ENCODE measurements around the gene ACBD7.

Gene ACBD7

DNA sequence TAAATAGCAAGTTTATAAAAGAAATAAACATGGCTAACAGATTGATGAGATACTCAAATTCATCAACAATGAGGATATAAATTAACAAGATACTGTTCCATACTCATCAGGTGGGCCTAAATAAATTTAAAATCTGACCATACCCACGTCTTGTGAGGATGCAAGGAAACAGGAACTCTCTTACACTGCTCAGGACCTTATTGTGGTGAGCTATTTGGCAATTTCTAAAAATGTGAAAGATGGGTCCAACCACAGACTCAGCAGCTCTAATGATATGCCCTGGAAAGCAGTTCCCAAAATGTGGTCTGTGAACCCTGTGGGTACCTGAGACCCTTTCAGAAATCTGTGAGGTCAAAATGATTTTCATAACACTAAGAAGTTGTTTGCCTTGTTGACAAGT is 30.0 kb upstream of the ACBD7 start:
- Histone ChIP-seq H3K36me3 (replicated peaks) (peaks cover 27% of the 10 kb centered on the region), H3K4me3 (ENCODE audit: low read depth, low read length) (no peak overlapping the region), H3K27ac (no peak overlapping the region), H3K27me3 (replicated peaks) (no peaks in the 10 kb centered on the region)
- DNase-seq = no peak
- in situ Hi-C loops (cut with HindIII; ENCODE audit: low pct_ligation_motif_present, low sequenced_read_pairs) = no loop called here
- TF ChIP-seq, protein P1, sequence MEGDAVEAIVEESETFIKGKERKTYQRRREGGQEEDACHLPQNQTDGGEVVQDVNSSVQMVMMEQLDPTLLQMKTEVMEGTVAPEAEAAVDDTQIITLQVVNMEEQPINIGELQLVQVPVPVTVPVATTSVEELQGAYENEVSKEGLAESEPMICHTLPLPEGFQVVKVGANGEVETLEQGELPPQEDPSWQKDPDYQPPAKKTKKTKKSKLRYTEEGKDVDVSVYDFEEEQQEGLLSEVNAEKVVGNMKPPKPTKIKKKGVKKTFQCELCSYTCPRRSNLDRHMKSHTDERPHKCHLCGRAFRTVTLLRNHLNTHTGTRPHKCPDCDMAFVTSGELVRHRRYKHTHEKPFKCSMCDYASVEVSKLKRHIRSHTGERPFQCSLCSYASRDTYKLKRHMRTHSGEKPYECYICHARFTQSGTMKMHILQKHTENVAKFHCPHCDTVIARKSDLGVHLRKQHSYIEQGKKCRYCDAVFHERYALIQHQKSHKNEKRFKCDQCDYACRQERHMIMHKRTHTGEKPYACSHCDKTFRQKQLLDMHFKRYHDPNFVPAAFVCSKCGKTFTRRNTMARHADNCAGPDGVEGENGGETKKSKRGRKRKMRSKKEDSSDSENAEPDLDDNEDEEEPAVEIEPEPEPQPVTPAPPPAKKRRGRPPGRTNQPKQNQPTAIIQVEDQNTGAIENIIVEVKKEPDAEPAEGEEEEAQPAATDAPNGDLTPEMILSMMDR (IDR thresholded peaks at IDR 0.05; ENCODE audit: low read depth, low read length, missing control alignments) = no peak

DNA sequence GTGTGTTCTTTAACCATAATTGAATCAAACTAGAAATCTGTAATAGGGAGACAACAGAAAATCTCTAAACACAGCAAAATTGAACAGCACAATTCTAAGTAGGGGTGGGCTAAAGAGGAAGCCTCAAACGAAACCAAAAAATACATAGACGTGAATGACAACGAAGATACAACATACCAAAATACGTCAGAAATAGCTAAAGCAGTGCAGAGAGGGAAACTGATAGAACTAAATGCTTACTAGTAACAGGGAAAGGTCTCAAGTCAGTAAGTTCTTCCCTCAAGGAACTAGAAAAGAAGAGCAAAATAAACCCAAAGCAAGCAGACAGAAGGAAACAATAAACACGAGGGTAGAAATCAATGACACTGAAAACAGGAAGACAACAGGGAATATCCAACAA is 27.6 kb upstream of the ACBD7 start:
- Histone ChIP-seq H3K27me3 (replicated peaks) (no peaks in the 10 kb centered on the region), H3K27ac (no peak overlapping the region), H3K36me3 (replicated peaks) (peaks cover 36% of the 10 kb centered on the region), H3K4me3 (ENCODE audit: low read depth, low read length) (no peak overlapping the region)
- TF ChIP-seq, protein P1 (IDR thresholded peaks at IDR 0.05; ENCODE audit: low read depth, low read length, missing control alignments) = no peak
- no peak for DNase-seq
- in situ Hi-C loops (cut with HindIII; ENCODE audit: low pct_ligation_motif_present, low sequenced_read_pairs) = no loop called here

DNA sequence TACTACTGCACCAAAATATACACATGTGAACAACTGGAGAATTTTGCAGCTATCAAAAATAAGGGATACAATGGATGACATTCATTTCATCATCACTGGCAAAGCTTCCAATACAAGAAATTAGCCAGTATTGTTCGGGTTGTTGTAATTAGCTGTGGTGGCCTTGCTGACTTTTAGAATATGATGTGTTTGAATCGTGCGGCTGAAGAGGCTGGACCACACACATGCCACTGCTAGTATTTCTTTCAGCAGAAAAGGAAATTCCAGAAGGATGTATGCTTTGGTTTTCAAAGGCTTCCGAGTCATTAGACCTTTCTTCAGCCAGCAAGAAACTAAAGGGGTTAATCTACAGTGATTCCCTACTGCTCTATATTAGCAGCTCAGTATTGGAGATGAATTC is 25.2 kb upstream of the ACBD7 start:
- peaks cover 33% of the 10 kb centered on the region for H3K36me3 ChIP-seq (replicated peaks)
- no peak overlapping the region for H3K27ac ChIP-seq
- TF ChIP-seq, protein P1 (IDR thresholded peaks at IDR 0.05; ENCODE audit: low read depth, low read length, missing control alignments) = no peak
- no peak overlapping the region for H3K4me3 ChIP-seq (ENCODE audit: low read depth, low read length)
- DNase-seq = no peak
- in situ Hi-C loops (cut with HindIII; ENCODE audit: low pct_ligation_motif_present, low sequenced_read_pairs) = no loop called here
- H3K27me3 ChIP-seq (replicated peaks) = no peaks in the 10 kb centered on the region

DNA sequence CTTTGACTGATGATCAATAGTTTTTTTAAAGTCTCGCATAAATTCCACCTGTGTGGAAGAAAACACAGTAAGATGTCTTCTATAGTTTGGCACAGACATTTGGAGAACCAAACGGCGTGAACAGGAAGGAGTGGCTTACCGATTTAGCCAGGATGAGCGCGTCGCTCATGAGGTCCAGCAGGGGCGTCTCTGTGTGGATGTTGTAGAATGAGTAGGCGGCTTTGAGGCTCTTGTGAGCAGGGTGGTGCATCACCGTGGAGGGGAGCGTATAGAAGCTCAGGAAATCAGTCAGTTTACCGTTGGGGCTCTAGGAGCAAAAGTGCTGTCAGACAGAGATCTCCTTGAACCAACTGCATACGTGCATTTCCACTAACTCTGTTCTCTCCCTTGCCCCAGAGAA is 24.1 kb upstream of the ACBD7 start:
- TF ChIP-seq, protein P1 (IDR thresholded peaks at IDR 0.05; ENCODE audit: low read depth, low read length, missing control alignments) = no peak
- no peak overlapping the region for H3K4me3 ChIP-seq (ENCODE audit: low read depth, low read length)
- H3K36me3 ChIP-seq (replicated peaks) = peaks cover 36% of the 10 kb centered on the region
- no peak overlapping the region for H3K27ac ChIP-seq
- DNase-seq = no peak
- in situ Hi-C loops (cut with HindIII; ENCODE audit: low pct_ligation_motif_present, low sequenced_read_pairs) = no loop called here
- H3K27me3 ChIP-seq (replicated peaks) = no peaks in the 10 kb centered on the region

DNA sequence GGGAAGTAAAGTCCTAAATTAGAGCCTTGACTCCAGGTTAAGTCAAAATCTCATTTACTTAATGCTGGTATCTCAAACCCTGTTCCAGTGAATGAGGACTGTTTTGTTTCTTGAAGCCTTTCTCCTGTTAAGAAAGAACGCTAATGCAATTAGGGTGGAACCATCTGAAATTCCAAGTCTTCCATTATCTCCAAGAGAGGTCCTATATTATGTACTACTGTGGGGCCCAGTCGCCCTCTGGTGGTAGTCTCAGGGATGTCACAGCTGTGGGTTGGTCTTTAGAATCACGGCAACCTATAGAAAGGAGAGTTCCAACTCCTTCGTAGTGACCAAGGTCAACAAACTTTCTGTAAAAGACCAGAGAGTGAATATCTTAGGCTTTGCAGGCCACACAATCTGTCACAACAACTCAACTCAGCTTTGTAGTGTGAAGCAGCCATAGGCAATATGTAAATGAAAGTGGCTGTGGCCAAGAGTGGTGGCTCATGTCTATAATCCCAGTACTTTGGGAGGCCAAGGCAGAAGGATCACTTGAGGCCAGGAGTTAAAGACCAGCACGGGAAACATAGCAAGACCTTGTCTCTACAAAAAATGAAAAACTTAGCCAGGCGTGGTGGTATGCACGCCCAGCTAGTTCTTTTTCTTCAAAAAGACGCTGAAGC is 17.9 kb upstream of the ACBD7 start:
- no peak overlapping the region for H3K27ac ChIP-seq
- in situ Hi-C loops (cut with HindIII; ENCODE audit: low pct_ligation_motif_present, low sequenced_read_pairs) = no loop called here
- peaks cover 56% of the 10 kb centered on the region for H3K36me3 ChIP-seq (replicated peaks)

More for the DNA sequence above, 17.9 kb upstream of the ACBD7 start:
- H3K4me3 ChIP-seq (ENCODE audit: low read depth, low read length) = no peak overlapping the region
- H3K27me3 ChIP-seq (replicated peaks) = no peaks in the 10 kb centered on the region
- TF ChIP-seq, protein P1 (IDR thresholded peaks at IDR 0.05; ENCODE audit: low read depth, low read length, missing control alignments) = peak; percentile 98
- peak; percentile 83 for DNase-seq

All from brain microvascular endothelial cell (primary cell).